NCI-H146 treated with DMSO at 0.1 percent for 48 hours (cell line): Measurements from ENCODE around the gene PDE6G.

Experiments used
- DNase-seq: peaks from one replicate; lab custom pipeline; 2025; ENCODE audit not compliant: unreplicated experiment; lab: John Stamatoyannopoulos, UW

The PDE6G gene

DNA sequence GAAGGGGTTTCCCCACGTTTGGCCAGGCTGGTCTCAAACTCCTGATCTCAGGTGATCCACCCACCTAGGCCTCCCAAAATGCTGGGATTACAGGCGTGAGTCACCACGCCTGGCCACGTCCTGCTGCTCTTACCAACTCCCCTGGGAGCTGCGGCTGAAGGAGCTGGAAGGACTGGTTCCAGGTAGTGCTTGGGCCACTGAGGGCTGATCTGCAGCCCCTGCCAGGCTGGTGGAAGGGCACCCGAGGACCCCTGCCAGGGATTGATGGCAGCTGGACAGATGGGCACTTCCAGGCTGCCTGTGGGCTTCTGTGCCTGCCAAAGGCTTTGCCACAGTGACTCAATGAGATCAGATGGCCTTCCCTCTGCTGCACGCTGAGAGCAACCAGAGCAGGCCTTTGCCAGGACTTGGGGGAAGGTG lies 7.7 kb upstream of the PDE6G start:
- no peak for DNase-seq

DNA sequence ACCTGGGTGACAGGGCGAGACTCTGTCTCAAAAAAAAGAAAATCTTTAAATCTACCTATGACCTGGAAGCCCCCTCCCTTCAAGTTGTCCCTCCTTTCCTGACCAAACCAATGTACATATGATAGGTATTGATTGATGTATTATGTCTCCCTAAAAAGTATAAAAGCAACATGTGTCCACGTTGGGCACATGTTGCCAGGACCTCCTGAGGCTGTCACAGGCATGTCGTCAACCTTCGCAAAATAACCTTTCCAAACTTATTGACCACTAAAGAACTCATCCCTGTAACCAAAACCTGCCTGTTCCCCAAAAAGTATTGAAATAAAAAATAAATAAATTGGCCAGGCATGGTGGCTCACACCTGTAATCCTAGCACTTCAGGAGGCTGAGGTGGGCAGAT lies 5.7 kb upstream of the PDE6G start:
- no peak for DNase-seq

- no peak for DNase-seq
Measured at GRCh38 chr17:81660441-81660840, 4.1 kb upstream of the PDE6G start.

- no peak for DNase-seq
Measured at GRCh38 chr17:81659038-81659437, 2.7 kb upstream of the PDE6G start.

GRCh38 chr17:81656835-81657234 lies 493 bp upstream of the PDE6G start:
- DNase-seq, result no peak

DNA sequence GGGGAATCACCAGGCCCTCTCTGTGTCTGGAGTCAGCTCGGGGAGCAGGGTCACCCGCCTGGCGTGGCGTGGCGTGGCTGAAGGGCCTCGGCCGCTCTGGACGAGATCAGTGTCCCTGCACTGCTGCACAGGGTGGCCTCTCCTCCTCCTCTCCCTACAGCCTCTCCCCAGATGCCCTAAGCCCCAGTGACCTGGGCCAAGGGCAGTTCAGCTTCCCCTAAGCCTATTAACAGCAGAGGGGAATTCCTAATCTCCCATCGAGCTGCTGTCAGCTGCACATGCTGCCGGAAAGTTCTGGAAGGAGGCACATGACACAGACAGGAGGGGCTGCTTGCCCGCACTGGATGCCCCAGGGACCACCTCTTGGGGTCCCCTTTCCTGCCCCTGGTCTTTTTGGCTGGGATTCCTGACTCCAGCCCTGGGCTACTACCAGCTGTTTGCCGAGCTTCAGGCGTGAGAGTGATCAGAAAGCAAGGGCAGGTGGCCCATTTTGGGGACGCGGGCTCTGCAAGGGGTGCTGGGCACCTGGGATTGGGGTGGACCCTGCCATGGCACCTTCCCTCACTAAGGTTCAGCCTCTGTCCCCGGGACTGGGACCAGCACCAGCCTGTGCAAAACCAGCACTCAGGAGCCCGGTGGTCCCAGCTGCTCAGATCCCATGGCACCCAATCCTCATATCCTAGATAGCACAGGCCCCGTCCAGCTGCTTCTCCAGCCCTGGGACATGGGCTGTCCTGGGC lies 794 bp downstream of the PDE6G start:
- no peak for DNase-seq

- no peak for DNase-seq
Measured at GRCh38 chr17:81652906-81653771, 3.2 kb downstream of the PDE6G start.

DNA sequence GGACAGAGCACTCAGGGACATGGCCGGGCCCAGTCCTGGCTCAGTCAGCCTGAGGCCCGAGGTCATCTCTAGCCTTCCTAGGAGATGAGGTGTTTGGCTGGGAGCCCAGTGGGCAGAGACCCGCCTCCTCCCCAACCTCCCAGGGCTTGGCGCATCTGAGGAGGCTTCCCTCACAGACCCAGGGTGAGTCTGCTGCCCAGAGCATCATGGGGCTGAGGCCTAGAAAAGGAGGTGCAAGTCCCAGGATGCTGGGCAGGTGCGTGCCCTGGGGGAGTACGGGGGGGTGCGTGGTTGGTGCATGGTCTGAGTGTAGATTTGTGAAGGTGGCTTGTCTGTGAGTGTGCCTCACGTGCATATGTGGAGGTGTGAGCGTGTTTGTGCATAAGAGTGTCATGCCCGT lies 4.7 kb downstream of the PDE6G start:
- DNase-seq, result no peak

DNA sequence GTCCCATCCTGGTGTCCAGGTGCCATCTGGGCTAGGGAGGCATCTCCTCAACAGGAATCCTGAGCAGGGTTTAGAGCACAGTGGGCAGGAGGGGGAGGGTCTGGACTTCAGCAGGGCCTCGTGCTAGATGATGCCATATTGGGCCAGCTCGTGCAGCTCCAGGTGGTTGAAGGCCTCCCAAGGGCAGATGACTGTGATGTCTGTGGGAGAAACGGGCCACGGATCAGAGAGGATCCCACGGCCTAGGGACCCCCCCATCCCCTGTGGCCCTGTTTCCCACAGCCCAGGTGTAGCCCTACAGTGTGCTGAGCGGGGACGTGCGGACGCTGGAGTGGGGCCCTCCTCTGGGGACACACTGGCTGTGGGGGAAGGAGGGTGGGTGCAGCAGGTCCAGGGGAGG lies 5.4 kb downstream of the PDE6G start:
- DNase-seq, result no peak

GRCh38 chr17:81648707-81649085 lies 7.6 kb downstream of the PDE6G start:
- DNase-seq, result no peak

DNA sequence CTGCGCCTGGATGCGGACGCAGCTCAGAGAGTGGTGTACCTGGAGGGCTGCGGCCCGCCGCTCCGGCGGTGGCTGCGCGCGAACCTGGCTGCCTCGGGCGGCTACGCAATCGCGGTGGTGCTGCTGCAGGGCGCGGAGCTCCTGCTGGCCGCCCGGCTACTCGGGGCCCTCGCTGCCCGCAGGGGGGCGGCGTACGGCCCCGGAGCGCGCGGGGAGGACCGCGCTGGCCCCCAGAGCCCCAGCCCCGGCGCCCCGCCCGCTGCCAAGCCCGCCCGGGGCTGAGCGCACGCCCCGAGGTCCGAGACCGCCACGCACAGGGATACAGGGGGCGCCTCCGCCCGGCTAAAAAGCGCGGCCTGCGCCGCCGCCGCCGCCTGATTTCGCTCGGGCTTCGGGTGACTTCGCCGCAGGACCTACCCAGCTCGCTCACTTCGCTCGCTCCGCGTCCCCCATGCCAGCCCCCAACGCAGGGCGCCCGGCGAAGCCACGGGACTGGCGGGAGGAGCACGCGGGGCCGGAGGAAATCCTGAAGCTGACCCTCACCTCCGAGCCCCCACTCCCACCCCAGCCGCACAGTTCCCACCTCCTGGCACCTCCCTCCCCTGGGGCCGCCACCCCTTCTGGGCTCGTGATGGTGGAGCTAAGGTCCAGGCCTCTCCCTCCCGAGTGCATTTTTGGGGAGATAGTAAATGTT lies 8.2 kb downstream of the PDE6G start:
- DNase-seq, result no peak

DNA sequence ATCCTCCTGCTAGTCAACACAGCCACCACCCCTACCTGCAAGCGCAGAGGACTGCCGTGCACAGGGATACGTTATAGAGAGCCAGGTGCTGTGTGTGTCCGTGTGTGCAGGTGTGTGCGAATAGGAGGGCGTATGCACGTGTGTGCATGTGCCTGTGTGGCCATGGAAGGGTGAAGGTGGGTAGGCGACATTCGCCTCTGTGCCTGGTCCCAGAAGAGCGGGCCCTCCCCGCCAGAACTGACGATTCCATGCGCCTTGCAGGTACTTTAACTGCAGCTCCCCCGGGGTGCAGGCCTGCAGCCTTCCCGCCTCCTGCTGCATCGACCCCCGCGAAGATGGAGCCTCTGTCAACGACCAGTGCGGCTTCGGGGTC lies 8.7 kb downstream of the PDE6G start:
- peak; percentile 22 for DNase-seq

DNA sequence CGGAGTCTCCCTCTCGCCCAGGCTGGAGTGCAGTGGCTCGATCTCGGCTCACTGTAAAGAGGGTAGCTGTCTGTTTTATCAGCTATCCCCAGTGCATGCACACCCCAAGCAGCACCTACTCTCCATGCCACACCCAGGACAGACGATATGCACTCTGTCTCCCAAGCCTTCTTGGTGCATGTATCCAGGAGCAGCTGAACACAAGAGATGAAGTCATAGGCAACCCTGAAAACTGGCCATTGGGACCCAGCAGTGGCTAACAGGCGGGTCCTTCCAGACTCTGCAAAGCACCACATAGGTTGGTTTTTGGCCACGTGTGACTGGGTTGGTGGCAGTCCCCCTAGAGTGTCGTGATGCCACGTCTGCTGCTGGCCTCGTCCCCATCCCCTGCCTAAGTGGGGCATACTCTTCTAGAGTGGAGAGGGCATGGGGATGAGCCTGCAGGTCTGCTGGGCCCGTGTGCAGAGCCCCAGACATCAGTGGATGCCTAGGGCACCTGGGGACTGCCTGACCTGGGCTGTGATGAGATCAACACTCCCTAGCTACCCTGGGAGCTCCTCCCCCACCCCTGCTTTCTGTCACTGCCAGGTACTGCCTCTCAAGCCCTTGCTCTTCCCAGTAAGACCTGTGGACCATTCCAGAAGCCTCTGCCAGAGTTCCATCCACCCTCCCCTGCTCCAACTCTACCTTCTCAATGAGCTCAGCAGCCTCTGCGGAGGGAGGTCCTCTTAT lies 9.3 kb downstream of the PDE6G start:
- no peak for DNase-seq

DNA sequence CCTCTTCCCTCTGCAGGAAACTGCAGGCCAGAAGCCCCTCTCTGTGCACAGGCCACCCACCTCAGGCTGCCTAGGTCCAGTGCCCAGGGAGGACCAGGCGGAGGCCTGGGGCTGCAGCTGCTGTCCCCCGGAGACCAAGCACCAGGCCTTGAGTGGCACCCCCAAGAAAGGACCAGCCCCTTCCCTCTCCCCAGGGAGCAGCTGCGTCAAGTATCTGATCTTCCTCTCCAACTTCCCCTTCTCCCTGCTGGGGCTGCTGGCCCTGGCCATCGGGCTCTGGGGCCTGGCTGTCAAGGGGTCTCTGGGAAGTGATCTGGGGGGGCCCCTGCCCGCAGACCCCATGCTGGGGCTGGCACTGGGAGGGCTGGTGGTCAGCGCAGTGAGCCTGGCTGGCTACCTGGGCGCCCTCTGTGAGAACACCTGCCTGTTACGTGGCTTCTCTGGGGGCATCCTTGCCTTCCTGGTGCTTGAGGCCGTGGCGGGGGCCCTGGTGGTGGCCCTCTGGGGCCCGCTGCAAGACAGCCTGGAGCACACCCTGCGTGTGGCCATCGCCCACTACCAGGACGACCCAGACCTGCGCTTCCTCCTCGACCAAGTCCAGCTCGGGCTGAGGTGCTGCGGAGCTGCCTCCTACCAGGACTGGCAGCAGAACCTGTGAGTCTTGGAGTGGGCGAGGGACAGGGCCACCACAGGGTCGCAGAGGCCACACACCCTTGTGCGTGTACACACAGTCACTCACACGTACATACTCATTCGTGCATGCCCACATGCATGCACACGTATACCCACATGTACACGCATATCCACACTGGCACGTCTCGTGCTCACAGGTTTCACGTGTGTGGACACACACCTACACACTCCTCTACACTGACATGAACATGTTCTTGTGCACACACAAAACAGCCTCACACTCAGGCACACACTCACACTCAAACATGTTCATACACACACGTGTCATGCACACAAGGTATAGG lies 11.1 kb downstream of the PDE6G start:
- no peak for DNase-seq

GRCh38 chr17:81644496-81644895 lies 11.8 kb downstream of the PDE6G start:
- DNase-seq, result no peak

DNA sequence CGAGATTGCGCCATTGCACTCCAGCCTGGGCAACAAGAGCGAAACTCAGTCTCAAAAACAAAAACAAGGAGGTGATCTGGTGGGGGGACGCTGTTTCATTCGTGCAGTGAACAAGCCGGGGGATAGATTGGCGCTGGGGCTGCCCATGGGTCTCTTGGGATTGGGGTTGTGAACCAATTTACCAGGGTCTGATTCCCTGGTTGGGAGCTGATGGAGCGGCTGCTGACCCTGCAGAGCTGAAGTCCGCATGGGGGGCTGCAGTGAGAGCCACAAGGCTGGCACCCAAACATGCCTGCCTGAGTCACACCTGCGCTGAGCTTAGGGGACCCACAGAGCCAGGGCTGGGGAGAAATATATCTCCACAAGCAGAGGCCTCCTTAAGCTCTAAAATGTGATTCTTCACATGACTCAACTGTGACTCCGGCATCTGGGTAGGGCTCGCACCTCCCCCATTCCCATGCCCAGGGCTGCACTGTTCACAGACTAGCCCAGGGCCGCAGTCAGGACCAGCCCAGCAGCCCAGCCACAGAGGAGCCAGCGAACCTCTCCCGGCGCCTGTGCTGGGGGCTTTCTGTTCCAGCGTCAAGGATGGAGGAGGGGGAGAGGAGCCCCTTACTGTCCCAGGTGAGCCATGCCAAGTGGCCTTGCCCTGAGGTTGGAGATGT lies 14.4 kb downstream of the PDE6G start:
- DNase-seq, result no peak

GRCh38 chr17:81640011-81640410 lies 16.3 kb downstream of the PDE6G start:
- DNase-seq, result no peak

DNA sequence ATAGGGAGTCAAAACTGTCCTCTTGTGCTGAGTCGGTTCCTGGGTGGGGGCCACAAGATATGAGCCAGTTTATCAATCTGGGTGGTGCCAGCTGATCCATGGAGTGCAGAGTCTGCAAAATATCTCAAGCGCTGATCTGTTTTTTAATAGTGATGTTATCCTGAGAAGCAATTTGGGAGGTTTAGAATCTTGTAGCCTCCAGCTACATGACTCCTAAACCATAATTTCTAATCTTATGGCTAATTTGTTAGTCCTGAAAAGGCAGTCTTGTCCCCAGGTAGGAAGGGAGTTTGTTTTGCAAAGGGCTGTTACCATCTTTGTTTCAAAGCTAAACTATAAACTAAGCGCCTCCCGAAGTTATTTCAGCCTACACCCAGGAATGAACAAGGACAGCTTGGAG lies 17.7 kb downstream of the PDE6G start:
- DNase-seq, result no peak

GRCh38 chr17:81636505-81637288 lies 19.6 kb downstream of the PDE6G start, which contains the start of the genes NPLOC4 and TSPAN10:
Gene NPLOC4 (minus strand): TSS chr17:81637112. CDS start chr17:81636930, 182 bp downstream.
Gene TSPAN10 (plus strand): TSS chr17:81637196. CDS start chr17:81642413, 5,217 bp downstream.
- peak; percentile 59 for DNase-seq
